GM13977 (cell line): Measurements from ENCODE around the gene DBF4B.
"Not testable (repeated sequence)": the region's sequence is repeated elsewhere in the genome, so short reads cannot be mapped to it uniquely, and the experiment has no call there.

ENCODE experiments used
- DNase-seq: peaks from one replicate; pipeline ENCODE4 v3.0.0; 2012; ENCODE audit warnings: low spot score
- in situ Hi-C: fragments of 300-500 bp; cut with MboI; formaldehyde crosslinking; loops from one replicate; pipeline ENCODE4 v1.12.0; 2022; ENCODE audit warnings: low sequenced_read_pairs, low pct_unique_long_range_greater_than_20kb, mixed read lengths, inconsistent platforms; ENCODE audit not compliant: unreplicated experiment
- TF ChIP-seq, protein P1 (sequence below): IDR thresholded peaks from 2 replicates; pipeline ENCODE4 v1.5.1; 2012; ENCODE audit warnings: mild to moderate bottlenecking, control low read depth; ENCODE audit not compliant: insufficient read depth; ENCODE audit errors: extremely low read depth, missing control alignments

Gene DBF4B

GRCh38 chr17:44754276-44754675 is 45.8 kb downstream of the DBF4B start:
- DNase-seq = no peak
- in situ Hi-C loops = no loop called here
- TF ChIP-seq, protein P1, sequence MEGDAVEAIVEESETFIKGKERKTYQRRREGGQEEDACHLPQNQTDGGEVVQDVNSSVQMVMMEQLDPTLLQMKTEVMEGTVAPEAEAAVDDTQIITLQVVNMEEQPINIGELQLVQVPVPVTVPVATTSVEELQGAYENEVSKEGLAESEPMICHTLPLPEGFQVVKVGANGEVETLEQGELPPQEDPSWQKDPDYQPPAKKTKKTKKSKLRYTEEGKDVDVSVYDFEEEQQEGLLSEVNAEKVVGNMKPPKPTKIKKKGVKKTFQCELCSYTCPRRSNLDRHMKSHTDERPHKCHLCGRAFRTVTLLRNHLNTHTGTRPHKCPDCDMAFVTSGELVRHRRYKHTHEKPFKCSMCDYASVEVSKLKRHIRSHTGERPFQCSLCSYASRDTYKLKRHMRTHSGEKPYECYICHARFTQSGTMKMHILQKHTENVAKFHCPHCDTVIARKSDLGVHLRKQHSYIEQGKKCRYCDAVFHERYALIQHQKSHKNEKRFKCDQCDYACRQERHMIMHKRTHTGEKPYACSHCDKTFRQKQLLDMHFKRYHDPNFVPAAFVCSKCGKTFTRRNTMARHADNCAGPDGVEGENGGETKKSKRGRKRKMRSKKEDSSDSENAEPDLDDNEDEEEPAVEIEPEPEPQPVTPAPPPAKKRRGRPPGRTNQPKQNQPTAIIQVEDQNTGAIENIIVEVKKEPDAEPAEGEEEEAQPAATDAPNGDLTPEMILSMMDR = no peak

DNA sequence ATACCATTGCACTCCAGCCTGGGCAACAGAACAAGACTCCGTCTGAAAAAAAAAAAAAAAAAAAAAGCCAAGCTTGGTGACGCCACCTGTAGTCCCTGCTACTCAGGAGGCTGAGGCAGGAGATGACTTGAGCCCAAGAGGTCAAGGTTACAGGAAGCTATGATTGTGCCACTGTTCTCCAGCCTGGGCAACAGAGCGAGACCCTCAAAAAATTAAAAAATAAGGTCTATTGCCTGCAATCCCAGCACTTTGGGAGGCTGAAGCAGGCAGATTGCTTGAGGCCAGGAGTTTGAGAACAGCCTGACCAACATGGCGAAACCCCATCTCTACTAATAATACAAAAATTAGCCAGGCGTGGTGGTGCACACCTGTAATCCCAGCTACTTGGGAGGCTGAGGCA is 46.7 kb downstream of the DBF4B start:
- DNase-seq, in situ Hi-C loops: not testable (repeated sequence)

- DNase-seq = no peak
- TF ChIP-seq, protein P1 = no peak
- in situ Hi-C loops = no loop called here
These were observed 48.8 kb downstream of the DBF4B start for GRCh38 chr17:44757045-44757917.

- no peak for DNase-seq
- TF ChIP-seq, protein P1 = no peak
- in situ Hi-C loops = no loop called here
These were observed 49.5 kb downstream of the DBF4B start for GRCh38 chr17:44757918-44758413.

DNA sequence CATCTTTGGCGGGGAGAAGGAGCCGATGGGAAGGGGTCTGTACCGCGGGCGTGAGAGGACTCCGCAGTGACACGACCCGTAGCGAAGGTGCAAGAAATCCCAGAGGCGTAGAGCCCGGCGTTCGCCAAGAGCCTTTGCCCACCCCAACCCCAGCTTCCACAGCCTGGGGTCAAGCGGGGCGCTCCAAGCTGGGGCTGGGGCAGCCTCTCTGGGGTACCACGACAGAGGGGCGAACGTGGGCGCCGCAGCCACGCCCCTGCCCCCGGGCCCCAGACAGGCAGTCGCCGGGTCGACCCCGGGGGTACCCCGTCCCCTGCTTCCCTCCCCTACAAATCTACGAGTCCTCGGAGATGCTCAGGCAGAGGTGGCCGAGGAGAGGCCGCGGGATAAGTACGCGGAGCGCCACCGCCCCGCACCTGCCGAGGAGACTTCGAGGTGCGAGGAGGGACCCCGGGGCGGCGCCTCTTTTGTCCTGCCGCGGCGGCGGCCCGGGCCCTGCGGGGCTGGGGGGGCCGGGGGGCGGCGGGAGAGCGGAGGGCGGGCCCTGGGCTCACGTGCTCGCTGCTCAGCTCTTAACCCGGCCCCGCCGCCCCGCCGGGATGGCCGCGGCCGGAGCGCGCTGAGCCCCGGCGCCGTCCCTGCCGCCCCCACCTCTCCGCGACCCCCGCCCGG is 50.1 kb downstream of the DBF4B start, which contains the start of gene ADAM11:
ADAM11 (plus strand) TSS at position 575 of the 672 bp plus-strand sequence. CDS start 212 bp downstream, outside the sequence.
- TF ChIP-seq, protein P1 = no peak
- peak; percentile 68 for DNase-seq
- in situ Hi-C loops = no loop called here

GRCh38 chr17:44759086-44759915 is 50.8 kb downstream of the DBF4B start:
- TF ChIP-seq, protein P1 = no peak
- DNase-seq = peak; percentile 56
- in situ Hi-C loops = no loop called here
